Adrenal gland (tissue), 12 donors: ENCODE data around the gene AGAP1. TPM values are rescaled to one million over a fixed set of nuclear protein-coding genes. Genes with fewer than 3 reads are reported as not detected.

Experiments
- DNase-seq, 7 donors: peaks; one replicate each; pipeline ENCODE4 v3.0.0-alpha.2; 2019 to 2020
- H3K27ac ChIP-seq, 5 donors: fragments of 200-600 bp; sonication (generic) in 4 of 5; 1 replicate in 3 of 5; 2 replicates in 2 of 5; pipeline versions ENCODE4 v1.5.1 to v1.8.0; 2016 to 2020; ENCODE audit warnings: mild to moderate bottlenecking in 1 of 5
- H3K27me3 ChIP-seq: fragments of 200-600 bp; 2 replicates; pipeline ENCODE4 v1.8.0; 2021
- H3K36me3 ChIP-seq, 2 donors: fragments of 200-600 bp; replicated peaks in 1 of 2; 1 replicate in 1 of 2; 2 replicates in 1 of 2; pipeline versions ENCODE4 v1.5.1 to v1.8.0; 2018 to 2022
- H3K4me1 ChIP-seq, 2 donors: fragments of 200-600 bp; replicated peaks in 1 of 2; 1 replicate in 1 of 2; 2 replicates in 1 of 2; pipeline versions ENCODE4 v1.5.1 to v1.8.0; 2018 to 2021
- H3K4me3 ChIP-seq, 4 donors: fragments of 200-600 bp; sonication (generic) in 3 of 4; one replicate each; pipeline ENCODE4 v1.5.1; 2016 to 2018
- H3K9me3 ChIP-seq, 3 donors: fragments of 200-600 bp; sonication (generic) in 1 of 3; replicated peaks in 1 of 3; 1 replicate in 2 of 3; 2 replicates in 1 of 3; pipeline versions ENCODE4 v1.5.1 to v1.8.0; 2016 to 2021
- POLR2A ChIP-seq, 2 donors: fragments of 450-650 bp; IDR thresholded peaks; one replicate each; pipeline ENCODE4 v1.6.1; 2017; ENCODE audit warnings: antibody characterized with exemption in 2 of 2, mild to moderate bottlenecking in 2 of 2, moderate library complexity in 1 of 2
- WGBS, 4 donors: extraction: QIAGEN DNeasy Blood & Tissue Kit in 2 of 4; methylation state at CpG; one replicate each; pipeline versions ENCODE4 v1.1.5 to v1.1.7; 2013 to 2017; 5-methylcytosine and 5-hydroxymethylcytosine counted together
- intact Hi-C, 2 donors: fragments of 100-400 bp; cut with DNase I; formaldehyde crosslinking; loops; one replicate each; pipeline versions ENCODE4 v1.14.1 to v1.15.0; 2022 to 2023
- polyA plus RNA-seq, 3 donors: library from polyadenylated mRNA; stranded (reverse); fragments of 200-250 nt in 2 of 3; fragments of 350-450 nt in 1 of 3; fragmentation: Illumina TruSeq in 1 of 3; extraction: RNeasy Lipid Tissue Mini Kit (QIAGEN cat#74804) in 1 of 3; gene quantifications; one replicate each; pipeline ENCODE4 v1.2.3, GENCODE V29; 2013 to 2014
- total RNA-seq, 9 donors: library from RNA; depleted of rRNA in 4 of 9; stranded (reverse); fragments of >200 nt in 4 of 9; fragments of 120-200 nt in 1 of 9; fragmentation: NEBNext Ultra II Directional in 1 of 9; extraction: Animal tissue kit (Norgen Biotek cat#: 25700) in 1 of 9; gene quantifications; one replicate each; pipeline versions ENCODE4 v1.1.0 to v1.2.4, GENCODE V29; 2013 to 2023
- TF ChIP-seq, protein P1 (sequence below), 6 experiments: fragments of 450-650 bp in 4 of 6; fragments of 200-600 bp in 2 of 6; sonication (generic) in 1 of 6; IDR thresholded peaks; 1 replicate in 5 of 6; 2 replicates in 1 of 6; pipeline versions ENCODE4 v1.5.1 to v1.8.0; 2016 to 2021; ENCODE audit warnings: antibody characterized with exemption in 6 of 6, mild to moderate bottlenecking in 2 of 6, moderate library complexity in 1 of 6
- donor health status: healthy with polysubstance abuse.
- donor health status: Bipolar disorder and iron deficiency.
- donor health status: DM: yes; HTN: yes; CAD: no.
- donor health status: DM: no; HTN: no; CAD: no.
- donor health status: DM: no; HTN: no; CAD: no.
- donor health status: DM: yes; HTN: yes; CAD: no.

The AGAP1 gene
- total and polyA plus RNA-seq, 12 donors, result 5.3 to 29.6 (median 17.7) TPM

DNA sequence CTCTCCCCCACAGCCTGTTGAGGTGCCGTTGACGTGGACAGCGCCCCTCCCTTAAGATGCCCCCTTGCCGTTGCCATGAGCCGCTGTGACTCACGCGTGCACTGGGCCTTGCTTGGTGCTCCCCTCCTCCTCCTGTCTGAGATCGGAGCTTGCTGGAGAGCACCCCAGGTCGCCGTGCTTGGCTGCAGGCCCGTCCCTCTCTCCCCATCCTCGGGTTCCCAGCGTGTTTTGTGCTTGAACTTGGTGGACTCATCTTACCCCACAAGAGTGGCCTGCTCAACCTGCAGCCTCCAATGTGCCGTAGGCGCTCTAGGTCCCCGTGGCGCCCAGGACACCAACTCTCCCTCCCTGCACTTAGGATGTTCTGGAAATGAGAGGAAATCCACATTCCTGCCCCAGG lies 634.5 kb downstream of the AGAP1 start:
- no peak for DNase-seq
- H3K4me1 ChIP-seq, result no peaks in the 10 kb centered on the region
- no peaks in the 10 kb centered on the region for H3K9me3 ChIP-seq
- intact Hi-C loops, result no loop called here
- WGBS, 4 donors, result 83 to 96% (median 91%) methylated on average over 10 to 17 of the region's 17 CpGs
- H3K4me3 ChIP-seq, result no peak overlapping the region
- H3K36me3 ChIP-seq, result no peaks in the 10 kb centered on the region
- H3K27ac ChIP-seq, result no peak overlapping the region
- H3K27me3 ChIP-seq, result no peaks in the 10 kb centered on the region
- TF ChIP-seq, protein P1, sequence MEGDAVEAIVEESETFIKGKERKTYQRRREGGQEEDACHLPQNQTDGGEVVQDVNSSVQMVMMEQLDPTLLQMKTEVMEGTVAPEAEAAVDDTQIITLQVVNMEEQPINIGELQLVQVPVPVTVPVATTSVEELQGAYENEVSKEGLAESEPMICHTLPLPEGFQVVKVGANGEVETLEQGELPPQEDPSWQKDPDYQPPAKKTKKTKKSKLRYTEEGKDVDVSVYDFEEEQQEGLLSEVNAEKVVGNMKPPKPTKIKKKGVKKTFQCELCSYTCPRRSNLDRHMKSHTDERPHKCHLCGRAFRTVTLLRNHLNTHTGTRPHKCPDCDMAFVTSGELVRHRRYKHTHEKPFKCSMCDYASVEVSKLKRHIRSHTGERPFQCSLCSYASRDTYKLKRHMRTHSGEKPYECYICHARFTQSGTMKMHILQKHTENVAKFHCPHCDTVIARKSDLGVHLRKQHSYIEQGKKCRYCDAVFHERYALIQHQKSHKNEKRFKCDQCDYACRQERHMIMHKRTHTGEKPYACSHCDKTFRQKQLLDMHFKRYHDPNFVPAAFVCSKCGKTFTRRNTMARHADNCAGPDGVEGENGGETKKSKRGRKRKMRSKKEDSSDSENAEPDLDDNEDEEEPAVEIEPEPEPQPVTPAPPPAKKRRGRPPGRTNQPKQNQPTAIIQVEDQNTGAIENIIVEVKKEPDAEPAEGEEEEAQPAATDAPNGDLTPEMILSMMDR (IDR thresholded peaks at IDR 0.05), result no peak
- no peak for TF ChIP-seq POLR2A (IDR thresholded peaks at IDR 0.05)

DNA sequence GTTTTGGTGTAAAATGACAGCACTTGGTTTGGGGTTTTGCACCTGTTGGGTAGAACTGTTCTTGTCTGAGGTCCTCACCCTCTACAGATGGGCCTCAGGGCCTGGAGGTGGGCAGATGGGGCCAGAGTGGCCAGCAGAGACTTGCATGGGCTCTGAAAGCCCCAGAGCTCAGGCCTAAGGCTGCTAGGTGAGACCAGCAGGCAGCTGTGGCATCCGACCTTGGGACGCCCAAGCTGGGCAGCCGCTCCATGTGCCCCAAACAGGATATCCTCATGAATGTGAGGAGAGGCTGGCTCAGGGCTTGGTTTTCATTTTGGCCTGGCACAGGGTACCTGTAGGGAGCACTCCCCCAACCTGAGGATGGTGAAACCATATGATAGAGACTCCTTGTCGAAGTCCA lies 636.1 kb downstream of the AGAP1 start:
- Histone ChIP-seq H3K27ac (no peak overlapping the region), H3K4me3 (no peak overlapping the region), H3K36me3 (no peaks in the 10 kb centered on the region), H3K27me3 (no peaks in the 10 kb centered on the region), H3K4me1 (no peaks in the 10 kb centered on the region), H3K9me3 (no peaks in the 10 kb centered on the region)
- DNase-seq, result no peak
- 80 to 96% (median 94%) methylated on average over 1 to 4 of the region's 4 CpGs for WGBS, 4 donors
- intact Hi-C loops, result no loop called here
- TF ChIP-seq, protein P1 (IDR thresholded peaks at IDR 0.05), result no peak
- TF ChIP-seq POLR2A (IDR thresholded peaks at IDR 0.05), result no peak

GRCh38 chr2:236130349-236130998 lies 636.6 kb downstream of the AGAP1 start:
- Histone ChIP-seq H3K36me3 (no peaks in the 10 kb centered on the region), H3K4me3 (no peak overlapping the region), H3K27me3 (no peaks in the 10 kb centered on the region), H3K27ac (no peak overlapping the region), H3K4me1 (no peaks in the 10 kb centered on the region), H3K9me3 (no peaks in the 10 kb centered on the region)
- intact Hi-C loops, result no loop called here
- no peak for DNase-seq
- TF ChIP-seq POLR2A (IDR thresholded peaks at IDR 0.05), result no peak
- TF ChIP-seq, protein P1 (IDR thresholded peaks at IDR 0.05), result no peak
- 87 to 90% (median 90%) methylated on average over 2 to 6 of the region's 6 CpGs for WGBS, 4 donors

DNA sequence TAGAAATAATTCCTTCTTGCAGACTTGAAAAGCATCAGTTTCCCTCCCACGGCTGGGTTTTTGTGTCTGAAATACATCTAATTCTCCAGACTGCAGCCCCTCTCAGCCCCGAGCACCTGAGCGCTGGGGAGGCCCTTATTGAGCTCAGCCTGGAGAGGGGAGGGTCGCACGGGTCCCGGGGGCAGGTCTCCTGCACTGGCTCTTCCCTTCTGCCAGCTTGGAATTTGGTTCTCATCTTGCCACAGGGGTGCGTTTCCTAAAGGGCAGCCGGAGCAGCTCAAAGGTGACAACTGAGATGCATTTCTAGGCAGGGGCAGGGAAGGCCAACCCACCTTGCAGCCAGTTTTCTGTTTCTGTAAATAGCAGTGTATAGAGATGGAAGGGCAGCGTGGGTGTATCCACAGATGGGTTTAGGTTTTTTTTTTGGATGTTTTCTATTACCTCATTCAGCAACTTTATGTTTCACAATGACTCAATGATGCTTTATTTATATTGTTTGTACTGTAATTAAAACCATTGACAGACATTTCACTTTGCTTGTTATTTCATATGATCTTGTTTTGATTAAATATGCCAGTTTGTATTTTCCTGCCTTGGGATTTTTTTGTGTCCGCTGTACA lies 637.3 kb downstream of the AGAP1 start:
- intact Hi-C loops, result no loop called here
- no peaks in the 10 kb centered on the region for H3K36me3 ChIP-seq
- no peaks in the 10 kb centered on the region for H3K9me3 ChIP-seq
- no peak for DNase-seq
- H3K27ac ChIP-seq, result no peak overlapping the region
- H3K27me3 ChIP-seq, result no peaks in the 10 kb centered on the region
- TF ChIP-seq, protein P1 (IDR thresholded peaks at IDR 0.05), result no peak
- no peak for TF ChIP-seq POLR2A (IDR thresholded peaks at IDR 0.05)
- no peaks in the 10 kb centered on the region for H3K4me1 ChIP-seq
- no peak overlapping the region for H3K4me3 ChIP-seq
- 88 to 94% (median 91%) methylated on average over 10 of the region's 10 CpGs for WGBS, 4 donors
